NCI-H1105 (cell line): ENCODE data around the gene CSTB.

Experiments
- DNase-seq: peaks from one replicate; lab custom pipeline; 2025; lab: John Stamatoyannopoulos, UW

CSTB gene

DNA sequence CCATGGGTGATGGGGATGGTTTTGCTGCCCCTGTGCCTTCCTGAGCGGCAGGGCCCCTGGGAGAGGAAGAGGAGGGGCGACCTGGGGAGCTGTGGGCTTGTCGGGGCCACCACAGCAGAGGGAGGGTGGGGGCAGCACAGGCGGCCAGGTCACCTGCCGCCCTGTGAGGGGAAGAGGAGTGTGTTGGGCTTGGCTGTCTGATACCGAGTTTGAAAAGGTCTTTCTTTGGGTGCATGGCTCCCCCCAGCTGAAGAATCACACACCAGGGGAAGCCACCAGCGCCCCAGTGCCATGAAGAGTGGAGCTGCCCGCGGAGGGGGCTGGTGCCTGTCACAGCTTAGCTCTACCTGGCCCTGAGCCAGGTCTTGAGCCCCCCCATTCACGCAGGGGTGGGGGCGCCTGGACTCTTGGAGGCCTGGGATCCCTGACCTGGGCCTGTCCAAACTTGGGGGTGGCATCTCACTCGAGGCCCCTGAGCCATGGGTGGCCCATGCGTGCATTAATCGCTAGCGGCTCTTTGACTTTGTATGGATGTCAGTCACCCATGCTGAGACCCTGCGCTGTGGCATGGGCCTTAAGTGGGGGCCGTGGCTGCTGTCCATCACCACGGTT lies 26.4 kb downstream of the CSTB start:
- no peak for DNase-seq

DNA sequence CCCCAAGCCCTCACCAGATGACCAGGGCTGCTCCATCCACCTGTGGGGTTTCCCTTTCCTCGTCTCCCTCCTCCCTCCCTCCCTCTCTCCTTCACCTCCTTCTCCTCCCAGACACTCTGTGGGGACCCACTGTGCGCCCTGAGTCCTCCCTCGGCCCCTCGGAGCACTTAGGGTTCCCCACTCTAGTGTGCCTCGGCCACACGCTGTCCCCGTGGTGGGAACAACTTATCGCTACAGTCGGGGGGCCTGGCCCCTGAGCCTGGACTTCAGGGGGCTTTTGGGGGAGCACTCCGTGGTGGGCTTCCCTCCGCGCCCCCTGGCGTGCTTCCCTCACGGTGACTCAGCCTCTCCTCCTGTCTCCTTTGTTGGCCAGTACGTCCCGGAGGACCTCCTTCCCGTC lies 27.5 kb downstream of the CSTB start:
- no peak for DNase-seq

- DNase-seq, result no peak
Measured at GRCh38 chr21:43745772-43746517, 30.2 kb downstream of the CSTB start.

- DNase-seq, result no peak
Measured at GRCh38 chr21:43744725-43745124, 31.4 kb downstream of the CSTB start.

DNA sequence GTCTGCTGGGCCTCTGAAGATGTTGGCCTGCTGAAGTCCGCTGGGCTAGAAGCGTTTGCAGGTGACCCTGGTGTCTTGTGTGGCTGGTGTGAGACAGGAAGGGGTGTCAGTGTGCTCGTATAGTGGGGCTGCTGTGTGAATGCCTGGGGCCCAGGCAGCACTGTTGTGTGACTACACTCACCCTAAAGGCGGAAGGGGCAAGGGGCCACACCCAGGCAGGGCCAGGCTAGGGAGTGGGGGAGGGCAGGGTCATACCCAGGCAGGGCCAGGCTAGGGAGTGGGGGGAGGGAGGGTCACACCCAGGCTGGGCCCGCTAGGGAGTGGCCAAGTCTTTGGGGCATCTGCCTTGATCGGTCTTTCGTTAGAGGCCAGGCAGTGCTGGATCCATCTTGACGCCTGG lies 32.2 kb downstream of the CSTB start:
- no peak for DNase-seq

- DNase-seq, result no peak
Measured at GRCh38 chr21:43741423-43742096, 34.5 kb downstream of the CSTB start.

GRCh38 chr21:43740497-43741156 lies 35.5 kb downstream of the CSTB start:
- peak; percentile 72 for DNase-seq

DNA sequence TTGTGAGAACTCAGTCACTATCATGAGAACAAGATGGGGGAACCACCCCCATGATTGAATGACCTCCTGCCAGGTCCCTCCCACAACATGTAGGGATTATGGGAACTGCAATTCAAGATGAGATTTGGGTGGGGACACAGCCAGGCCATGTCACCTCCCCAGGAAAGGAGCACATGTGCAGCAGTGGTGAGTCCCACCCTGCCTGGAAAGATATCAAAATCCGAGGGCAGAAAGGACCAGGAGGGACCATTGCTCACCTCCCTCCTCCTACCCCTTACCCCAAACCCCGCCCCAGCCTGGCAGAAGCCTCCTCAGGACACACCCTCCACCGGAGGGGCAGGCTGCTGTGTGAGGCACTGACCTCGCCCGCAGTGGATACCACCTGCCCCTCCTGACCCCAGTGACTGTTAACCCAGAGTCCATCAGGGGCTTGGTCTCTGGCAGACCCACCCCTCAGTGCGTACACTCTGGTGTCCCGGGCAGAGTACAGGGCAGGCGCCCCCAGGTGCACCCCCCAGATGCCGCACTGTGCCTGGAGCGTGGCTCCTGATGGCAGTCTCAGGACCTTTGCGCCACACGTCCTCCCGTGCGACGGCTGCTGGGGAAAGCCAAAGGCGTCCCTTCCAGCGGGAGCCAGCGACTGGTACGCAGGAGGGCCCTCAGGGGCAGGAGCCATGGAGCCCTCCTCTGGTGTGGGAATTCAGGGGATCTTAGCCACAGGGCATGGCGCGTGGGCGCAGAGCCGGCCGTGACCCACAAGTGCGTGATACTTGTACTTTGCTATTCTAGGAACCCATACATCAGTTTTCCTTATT lies 36.3 kb downstream of the CSTB start:
- no peak for DNase-seq

GRCh38 chr21:43737158-43737950 lies 38.8 kb downstream of the CSTB start:
- no peak for DNase-seq

DNA sequence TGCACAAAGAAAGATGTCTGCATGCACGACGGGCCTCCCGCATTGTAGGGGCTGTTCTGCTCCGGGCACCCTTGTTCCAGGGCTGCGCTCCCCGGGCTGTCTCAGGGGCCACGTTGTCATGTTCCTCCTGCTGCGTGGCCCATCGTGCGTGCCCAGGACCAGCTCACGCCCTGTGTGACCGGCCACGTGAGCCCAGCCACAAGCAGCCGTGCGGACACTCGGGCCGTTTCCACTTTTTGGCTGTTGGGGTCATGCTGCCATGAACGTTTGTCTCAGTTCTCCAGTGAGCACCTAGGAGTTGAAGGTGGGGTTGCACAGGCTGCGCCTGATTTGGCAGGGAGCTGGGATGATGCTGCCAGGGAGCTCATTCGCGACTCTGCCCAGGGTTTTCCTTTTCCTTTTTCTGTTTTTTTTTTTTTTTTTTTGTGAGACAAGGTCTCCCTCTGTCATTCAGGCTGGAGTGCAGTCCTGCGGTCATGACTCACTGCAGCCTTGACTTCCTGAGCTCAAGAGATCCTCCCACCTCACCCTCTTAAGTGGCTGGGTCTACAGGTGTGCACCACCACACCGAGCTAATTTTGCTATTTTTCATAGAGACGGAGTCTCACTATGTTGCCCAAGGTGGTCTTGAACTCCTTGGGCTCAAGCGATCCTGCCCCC lies 39.8 kb downstream of the CSTB start:
- no peak for DNase-seq

- DNase-seq, result no peak
Measured at GRCh38 chr21:43735236-43736091, 40.6 kb downstream of the CSTB start.

GRCh38 chr21:43734928-43735229 lies 41.2 kb downstream of the CSTB start:
- no peak for DNase-seq

GRCh38 chr21:43734131-43734927 lies 41.8 kb downstream of the CSTB start:
- DNase-seq, result no peak

- no peak for DNase-seq
Measured at GRCh38 chr21:43733529-43734071, 42.5 kb downstream of the CSTB start.

GRCh38 chr21:43733060-43733459 lies 43.0 kb downstream of the CSTB start:
- DNase-seq, result no peak

DNA sequence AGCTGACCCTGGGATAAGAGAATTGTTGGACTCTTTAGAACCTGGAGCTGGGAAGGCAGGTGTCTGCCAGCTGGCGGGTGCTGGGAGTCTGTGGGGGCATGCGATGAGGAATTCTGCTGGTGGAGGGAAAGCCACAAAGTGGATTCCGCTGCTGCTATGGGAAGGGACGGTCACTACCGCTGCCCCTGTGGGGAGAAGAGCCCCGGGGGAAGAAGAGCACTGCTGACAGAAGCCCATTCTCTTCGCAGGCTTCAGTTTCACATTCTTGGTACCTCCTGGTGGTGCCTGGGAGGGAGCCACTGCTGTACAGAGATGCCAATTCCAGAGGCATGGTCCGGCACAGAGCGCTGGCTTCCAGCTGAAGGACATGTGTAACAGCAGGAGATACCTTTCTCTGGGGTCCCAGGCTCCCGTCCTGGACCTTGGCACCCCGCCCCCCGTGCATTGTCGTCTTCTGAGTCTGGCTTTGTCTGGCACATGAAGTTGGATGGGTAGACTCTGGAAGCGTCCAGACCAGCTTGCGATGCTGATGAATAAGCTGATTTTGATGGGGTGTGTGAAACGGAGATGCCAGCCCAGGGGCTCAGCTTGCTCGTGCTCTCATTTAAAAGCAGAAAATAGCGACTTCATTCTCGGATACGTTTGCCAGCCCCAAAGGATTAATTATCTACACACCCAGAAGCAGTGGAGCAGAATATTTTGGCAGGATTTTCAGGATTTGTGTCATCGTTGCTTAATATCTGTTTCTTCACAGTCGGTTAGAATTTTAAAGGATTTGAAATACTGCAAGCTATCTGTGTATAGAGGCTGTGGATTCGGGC lies 44.0 kb downstream of the CSTB start:
- DNase-seq, result no peak

- no peak for DNase-seq
Measured at GRCh38 chr21:43731476-43731875, 44.6 kb downstream of the CSTB start.
